SU-DHL-6 (cell line): ENCODE results near the gene LMTK3.

Experiments used
- H2AFZ ChIP-seq: fragments of 200-600 bp; sonication (generic); 2 replicates; pipeline ENCODE4 v1.6.1; 2014; ENCODE audit warnings: low read depth, mild to moderate bottlenecking, moderate library complexity, mixed read lengths, antibody characterized with exemption, low read length; ENCODE audit not compliant: severe bottlenecking
- H3F3A ChIP-seq: fragments of 200-600 bp; shearing (Covaris generic); 2 replicates; pipeline ENCODE4 v1.6.0; 2016; ENCODE audit warnings: antibody characterized with exemption, mild to moderate bottlenecking; ENCODE audit not compliant: insufficient read depth
- H3K27ac ChIP-seq: fragments of 200-600 bp; sonication (generic); 2 replicates; pipeline ENCODE4 v1.5.1; 2016; ENCODE audit warnings: low read depth, mild to moderate bottlenecking, low read length, moderate library complexity, mixed read lengths
- H3K27me3 ChIP-seq: fragments of 200-600 bp; sonication (generic), shearing (Covaris generic); 2 replicates; pipeline ENCODE4 v1.6.0; 2014; ENCODE audit warnings: mild to moderate bottlenecking, low read length
- H3K36me3 ChIP-seq: fragments of 200-600 bp; sonication (generic); 2 replicates; pipeline ENCODE4 v1.6.1; 2014; ENCODE audit warnings: mild to moderate bottlenecking, low read length, mixed read lengths
- H3K4me2 ChIP-seq: fragments of 300-600, 200-600 bp; shearing (Covaris generic), sonication (generic); 2 replicates; pipeline ENCODE4 v1.6.0; 2014; ENCODE audit warnings: low read length, low read depth, mild to moderate bottlenecking; ENCODE audit not compliant: poor library complexity, severe bottlenecking
- H3K4me3 ChIP-seq: fragments of 200-600 bp; sonication (generic); 2 replicates; pipeline ENCODE4 v1.5.1; 2014; ENCODE audit warnings: antibody characterized with exemption, low read length, mild to moderate bottlenecking, mixed read lengths; ENCODE audit not compliant: insufficient read depth, poor library complexity, severe bottlenecking
- H3K79me2 ChIP-seq: fragments of 200-600 bp; sonication (generic); 2 replicates; pipeline ENCODE4 v1.6.1; 2014; ENCODE audit warnings: mild to moderate bottlenecking, low read length, moderate library complexity; ENCODE audit not compliant: insufficient read depth
- H3K9ac ChIP-seq: fragments of 200-600 bp; sonication (generic); 2 replicates; pipeline ENCODE4 v1.7.0; 2014; ENCODE audit warnings: mild to moderate bottlenecking, low read length
- H3K9me2 ChIP-seq: fragments of 200-600 bp; sonication (generic); replicated peaks from 2 replicates; pipeline ENCODE4 v1.6.1; 2014; ENCODE audit warnings: low read length; ENCODE audit not compliant: insufficient read depth
- H3K9me3 ChIP-seq: fragments of 200-600 bp; sonication (generic); 2 replicates; pipeline ENCODE4 v1.6.1; 2014; ENCODE audit warnings: low read length, mixed read lengths; ENCODE audit not compliant: insufficient read depth
- H4K20me1 ChIP-seq: fragments of 200-600 bp; sonication (generic); 2 replicates; pipeline ENCODE4 v1.6.1; 2014; ENCODE audit warnings: low read depth, mild to moderate bottlenecking, antibody characterized with exemption, low read length, moderate library complexity, mixed read lengths
- CTCF ChIP-seq: fragments of 200-600 bp; sonication (generic); IDR thresholded peaks from one replicate; pipeline ENCODE4 v1.5.1; 2017; ENCODE audit warnings: antibody characterized with exemption, mild to moderate bottlenecking, low read length, moderate library complexity; ENCODE audit not compliant: insufficient read depth, poor library complexity, severe bottlenecking
- EZH2phosphoT487 ChIP-seq: fragments of 200-600 bp; sonication (generic), shearing (Covaris generic); conservative IDR thresholded peaks from 2 replicates; pipeline ENCODE4 v1.6.1; 2018; ENCODE audit warnings: mild to moderate bottlenecking, antibody characterized with exemption, low read length, moderate library complexity, mixed read lengths

LMTK3 gene

GRCh38 chr19:48510421-48511268, 990 bp downstream of the LMTK3 start:
- Histone ChIP-seq H3F3A (peaks cover 8% of the 10 kb centered on the region), H4K20me1 (no peaks in the 10 kb centered on the region), H3K79me2 (no peaks in the 10 kb centered on the region), H3K9me3 (no peaks in the 10 kb centered on the region), H2AFZ (no peak overlapping the region), H3K9ac (no peak overlapping the region), H3K4me3 (no peak overlapping the region), H3K27me3 (no peaks in the 10 kb centered on the region), H3K36me3 (no peaks in the 10 kb centered on the region), H3K9me2 (no peaks in the 10 kb centered on the region), H3K4me2 (peak overlapping the region; percentile 22), H3K27ac (no peak overlapping the region)
- TF ChIP-seq EZH2phosphoT487: no peak
- no peak for TF ChIP-seq CTCF

GRCh38 chr19:48509467-48510194, 2.0 kb downstream of the LMTK3 start:
- Histone ChIP-seq H3K9me3 (no peaks in the 10 kb centered on the region), H4K20me1 (no peaks in the 10 kb centered on the region), H3K27me3 (no peaks in the 10 kb centered on the region), H3F3A (peaks cover 8% of the 10 kb centered on the region), H3K9me2 (no peaks in the 10 kb centered on the region), H3K4me3 (no peak overlapping the region), H3K4me2 (no peak overlapping the region), H3K36me3 (no peaks in the 10 kb centered on the region), H3K27ac (no peak overlapping the region), H3K9ac (no peak overlapping the region), H2AFZ (no peak overlapping the region), H3K79me2 (no peaks in the 10 kb centered on the region)
- TF ChIP-seq EZH2phosphoT487 (no peak), CTCF (no peak)

GRCh38 chr19:48508729-48509411, 2.8 kb downstream of the LMTK3 start:
- Histone ChIP-seq H3K9me2 (no peaks in the 10 kb centered on the region), H3K79me2 (no peaks in the 10 kb centered on the region), H3K4me2 (no peak overlapping the region), H3K9ac (no peak overlapping the region), H2AFZ (no peak overlapping the region), H3K36me3 (no peaks in the 10 kb centered on the region), H3F3A (peaks cover 8% of the 10 kb centered on the region), H3K9me3 (no peaks in the 10 kb centered on the region), H4K20me1 (no peaks in the 10 kb centered on the region), H3K27ac (no peak overlapping the region), H3K27me3 (no peaks in the 10 kb centered on the region), H3K4me3 (no peak overlapping the region)
- no peak for TF ChIP-seq CTCF
- TF ChIP-seq EZH2phosphoT487: no peak
